Measurements from ENCODE around the gene TPGS1.

TPGS1 gene

DNA sequence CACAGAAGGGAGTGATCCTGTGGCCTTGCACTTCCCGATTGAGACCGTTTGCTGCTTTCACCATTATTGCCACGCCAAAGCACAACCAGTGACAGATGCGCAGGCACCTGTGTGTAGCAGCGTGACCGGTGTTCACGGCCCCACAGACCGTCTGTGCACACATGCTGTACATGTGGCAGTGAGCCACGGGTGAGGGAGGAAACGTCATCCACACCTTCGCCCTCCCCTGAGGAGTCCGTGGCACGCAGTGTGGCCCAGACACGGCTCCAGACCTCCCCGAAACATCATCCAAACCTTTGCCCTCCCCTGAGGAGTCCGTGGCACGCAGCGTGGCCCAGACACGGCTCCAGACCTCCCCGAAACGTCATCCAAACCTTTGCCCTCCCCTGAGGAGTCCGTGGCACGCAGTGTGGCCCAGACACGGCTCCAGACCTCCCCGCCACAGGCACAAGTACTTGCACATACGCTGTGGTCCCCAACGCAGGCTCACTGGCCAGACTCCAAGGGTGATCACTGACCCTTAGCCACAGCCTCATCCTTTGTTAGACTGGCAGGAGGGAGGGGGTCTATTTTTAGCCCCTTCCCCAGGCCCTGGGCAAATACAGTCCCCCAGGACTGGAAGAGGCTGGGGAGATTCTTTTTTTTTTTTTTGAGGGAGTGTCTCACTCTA is 38.6 kb upstream of the TPGS1 start:
- H2BK120ac ChIP-seq (ENCODE audit: insufficient read depth, low read length, poor library complexity), result no peak overlapping the region
- no peak overlapping the region for H4K8ac ChIP-seq (ENCODE audit: low read depth, low read length)
- no peak overlapping the region for H2BK5ac ChIP-seq (ENCODE audit: low read depth, low read length, poor library complexity)
- H3K14ac ChIP-seq (ENCODE audit: low read length), result no peak overlapping the region
- DNase-seq, result no peak
- no peak overlapping the region for H2BK12ac ChIP-seq (ENCODE audit: low read length)
- no peaks in the 10 kb centered on the region for H3K36me3 ChIP-seq (ENCODE audit: control insufficient read depth in 1 of 2, insufficient read depth in 2 of 2, low read length in 2 of 2)
- peaks cover 10% of the 10 kb centered on the region for H3K9me3 ChIP-seq (ENCODE audit: insufficient read depth, low read depth, low read length)
- no peak overlapping the region for H3K4ac ChIP-seq (ENCODE audit: low read depth, low read length)
- no peak overlapping the region for H2AK5ac ChIP-seq (ENCODE audit: low read length)
- H4K91ac ChIP-seq (ENCODE audit: low read depth, low read length), result no peak overlapping the region
- no peak overlapping the region for H3K9ac ChIP-seq (ENCODE audit: low read length)
- H3K4me1 ChIP-seq (ENCODE audit: control insufficient read depth in 1 of 2, insufficient read depth in 2 of 2, low read length in 2 of 2), result no peaks in the 10 kb centered on the region
- H2AFZ ChIP-seq (ENCODE audit: insufficient read depth, low read length, poor library complexity), result no peak overlapping the region
- H4K12ac ChIP-seq (ENCODE audit: low read depth, low read length), result no peak overlapping the region
- H3K4me3 ChIP-seq (ENCODE audit: low read depth, low read length), result no peak overlapping the region
- no peaks in the 10 kb centered on the region for H3K27me3 ChIP-seq (ENCODE audit: insufficient read depth, low read length)
- no peak overlapping the region for H3K23ac ChIP-seq (ENCODE audit: low read length)
- H3K79me2 ChIP-seq (ENCODE audit: control insufficient read depth, insufficient read depth, low read length, poor library complexity), result no peaks in the 10 kb centered on the region
- WGBS (ENCODE audit: extremely low coverage, insufficient coverage, insufficient read length), result no CpG with 5 or more reads among the region's 27 CpGs
- no peak overlapping the region for H3K4me2 ChIP-seq (ENCODE audit: low read length)
- H3K27ac ChIP-seq (ENCODE audit: low read depth, low read length), result no peak overlapping the region
- H3K79me1 ChIP-seq (ENCODE audit: low read length), result no peaks in the 10 kb centered on the region
- no peak overlapping the region for H3K18ac ChIP-seq (ENCODE audit: low read length)

- no CpG with 5 or more reads among the region's 7 CpGs for WGBS (ENCODE audit: extremely low coverage, insufficient coverage, insufficient read length)
- Histone ChIP-seq H3K36me3 (ENCODE audit: control insufficient read depth in 1 of 2, insufficient read depth in 2 of 2, low read length in 2 of 2) (no peaks in the 10 kb centered on the region), H3K4me1 (ENCODE audit: control insufficient read depth in 1 of 2, insufficient read depth in 2 of 2, low read length in 2 of 2) (no peaks in the 10 kb centered on the region), H2AK5ac (ENCODE audit: low read length) (no peak overlapping the region), H4K91ac (ENCODE audit: low read depth, low read length) (no peak overlapping the region), H4K12ac (ENCODE audit: low read depth, low read length) (no peak overlapping the region), H3K18ac (ENCODE audit: low read length) (no peak overlapping the region), H3K9ac (ENCODE audit: low read length) (no peak overlapping the region), H3K4me3 (ENCODE audit: low read depth, low read length) (no peak overlapping the region), H2AFZ (ENCODE audit: insufficient read depth, low read length, poor library complexity) (no peak overlapping the region), H3K9me3 (ENCODE audit: insufficient read depth, low read depth, low read length) (peaks cover 10% of the 10 kb centered on the region), H3K27me3 (ENCODE audit: insufficient read depth, low read length) (no peaks in the 10 kb centered on the region), H3K79me2 (ENCODE audit: control insufficient read depth, insufficient read depth, low read length, poor library complexity) (no peaks in the 10 kb centered on the region), H2BK12ac (ENCODE audit: low read length) (no peak overlapping the region), H4K8ac (ENCODE audit: low read depth, low read length) (no peak overlapping the region), H2BK120ac (ENCODE audit: insufficient read depth, low read length, poor library complexity) (no peak overlapping the region), H3K14ac (ENCODE audit: low read length) (no peak overlapping the region), H3K79me1 (ENCODE audit: low read length) (no peaks in the 10 kb centered on the region), H3K23ac (ENCODE audit: low read length) (no peak overlapping the region), H3K4me2 (ENCODE audit: low read length) (no peak overlapping the region), H2BK5ac (ENCODE audit: low read depth, low read length, poor library complexity) (no peak overlapping the region), H3K27ac (ENCODE audit: low read depth, low read length) (no peak overlapping the region), H3K4ac (ENCODE audit: low read depth, low read length) (no peak overlapping the region)
- DNase-seq, result no peak
These were observed 37.5 kb upstream of the TPGS1 start for GRCh38 chr19:469833-470232.

DNA sequence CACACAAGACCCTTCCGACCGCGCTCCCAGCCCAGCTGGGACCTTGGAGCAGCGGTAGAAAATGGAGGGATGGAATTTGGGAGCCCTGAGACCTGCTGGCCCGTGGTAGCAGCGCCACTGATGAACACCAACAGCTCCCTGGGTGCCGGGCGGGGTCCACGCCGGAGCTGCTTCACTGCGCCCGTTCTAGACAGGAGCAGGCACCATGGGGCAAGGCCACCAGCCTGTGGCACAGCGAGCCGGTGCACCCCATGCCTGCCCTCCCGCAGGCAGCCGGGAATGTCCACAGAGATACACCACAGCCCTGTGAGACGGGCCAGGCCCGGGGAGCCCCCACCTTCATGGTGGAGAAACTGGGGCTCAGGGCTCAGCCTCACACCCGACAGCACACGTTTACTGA is 36.6 kb upstream of the TPGS1 start:
- no peak overlapping the region for H3K9ac ChIP-seq (ENCODE audit: low read length)
- H2BK5ac ChIP-seq (ENCODE audit: low read depth, low read length, poor library complexity), result no peak overlapping the region
- no CpG with 5 or more reads among the region's 20 CpGs for WGBS (ENCODE audit: extremely low coverage, insufficient coverage, insufficient read length)
- H2AK5ac ChIP-seq (ENCODE audit: low read length), result no peak overlapping the region
- no peak overlapping the region for H2AFZ ChIP-seq (ENCODE audit: insufficient read depth, low read length, poor library complexity)
- H4K8ac ChIP-seq (ENCODE audit: low read depth, low read length), result no peak overlapping the region
- DNase-seq, result no peak
- no peak overlapping the region for H3K18ac ChIP-seq (ENCODE audit: low read length)
- no peaks in the 10 kb centered on the region for H3K4me1 ChIP-seq (ENCODE audit: control insufficient read depth in 1 of 2, insufficient read depth in 2 of 2, low read length in 2 of 2)
- no peak overlapping the region for H3K27ac ChIP-seq (ENCODE audit: low read depth, low read length)
- H3K4me2 ChIP-seq (ENCODE audit: low read length), result no peak overlapping the region
- no peaks in the 10 kb centered on the region for H3K79me2 ChIP-seq (ENCODE audit: control insufficient read depth, insufficient read depth, low read length, poor library complexity)
- H2BK120ac ChIP-seq (ENCODE audit: insufficient read depth, low read length, poor library complexity), result no peak overlapping the region
- no peak overlapping the region for H3K14ac ChIP-seq (ENCODE audit: low read length)
- no peak overlapping the region for H4K12ac ChIP-seq (ENCODE audit: low read depth, low read length)
- H2BK12ac ChIP-seq (ENCODE audit: low read length), result no peak overlapping the region
- no peak overlapping the region for H4K91ac ChIP-seq (ENCODE audit: low read depth, low read length)
- no peaks in the 10 kb centered on the region for H3K79me1 ChIP-seq (ENCODE audit: low read length)
- no peak overlapping the region for H3K4ac ChIP-seq (ENCODE audit: low read depth, low read length)
- no peaks in the 10 kb centered on the region for H3K36me3 ChIP-seq (ENCODE audit: control insufficient read depth in 1 of 2, insufficient read depth in 2 of 2, low read length in 2 of 2)
- H3K9me3 ChIP-seq (ENCODE audit: insufficient read depth, low read depth, low read length), result peaks cover 5% of the 10 kb centered on the region
- H3K27me3 ChIP-seq (ENCODE audit: insufficient read depth, low read length), result no peaks in the 10 kb centered on the region
- no peak overlapping the region for H3K4me3 ChIP-seq (ENCODE audit: low read depth, low read length)
- H3K23ac ChIP-seq (ENCODE audit: low read length), result no peak overlapping the region

DNA sequence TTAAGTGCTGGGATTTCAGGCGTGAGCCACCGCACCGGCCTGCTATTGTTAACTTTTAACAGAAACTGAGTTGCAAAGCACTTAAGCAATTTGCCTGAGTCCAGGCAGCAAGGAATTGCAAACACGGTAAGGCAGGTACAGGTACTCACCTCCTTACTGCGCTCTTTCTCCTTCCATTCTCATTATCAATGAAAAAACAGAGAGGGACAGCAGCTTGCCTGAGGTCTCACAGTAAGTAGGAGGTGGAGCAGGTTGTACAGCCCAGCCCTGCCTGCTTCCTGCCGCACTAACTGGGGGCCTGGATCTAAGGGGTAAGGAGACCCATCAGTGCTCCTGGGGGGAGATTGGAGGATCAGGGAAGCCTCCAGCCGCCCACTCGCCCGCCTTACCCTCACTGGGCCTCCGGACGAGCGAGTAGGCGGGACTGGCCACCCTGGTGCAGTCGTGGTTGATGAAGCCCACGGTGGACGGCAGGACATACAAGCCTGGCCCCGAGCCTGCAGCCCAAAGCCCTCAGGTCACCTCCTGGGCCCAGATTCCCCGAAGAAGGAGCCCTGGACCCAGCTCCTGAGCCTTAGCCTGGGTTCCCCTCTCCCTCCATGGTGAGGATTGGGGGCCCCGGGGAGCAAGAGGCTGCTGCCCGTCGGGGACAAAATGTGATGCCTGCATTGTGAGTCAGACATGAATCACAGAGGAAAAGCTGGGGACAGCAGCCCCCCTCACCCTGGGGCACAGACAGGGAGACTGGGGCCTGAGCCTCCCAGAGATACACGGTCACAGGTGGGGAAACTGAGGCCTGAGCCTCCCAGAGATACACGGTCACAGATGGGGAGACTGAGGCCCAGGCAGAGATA is 35.1 kb upstream of the TPGS1 start:
- H3K27me3 ChIP-seq (ENCODE audit: insufficient read depth, low read length), result no peaks in the 10 kb centered on the region
- no CpG with 5 or more reads among the region's 23 CpGs for WGBS (ENCODE audit: extremely low coverage, insufficient coverage, insufficient read length)

More for the DNA sequence above, 35.1 kb upstream of the TPGS1 start:
- Histone ChIP-seq H3K4ac (ENCODE audit: low read depth, low read length) (no peak overlapping the region), H3K9ac (ENCODE audit: low read length) (no peak overlapping the region), H3K14ac (ENCODE audit: low read length) (no peak overlapping the region), H3K4me1 (ENCODE audit: control insufficient read depth in 1 of 2, insufficient read depth in 2 of 2, low read length in 2 of 2) (no peaks in the 10 kb centered on the region), H2BK120ac (ENCODE audit: insufficient read depth, low read length, poor library complexity) (no peak overlapping the region), H3K4me2 (ENCODE audit: low read length) (no peak overlapping the region), H4K8ac (ENCODE audit: low read depth, low read length) (no peak overlapping the region), H3K18ac (ENCODE audit: low read length) (no peak overlapping the region), H3K36me3 (ENCODE audit: control insufficient read depth in 1 of 2, insufficient read depth in 2 of 2, low read length in 2 of 2) (no peaks in the 10 kb centered on the region), H3K4me3 (ENCODE audit: low read depth, low read length) (no peak overlapping the region), H3K79me2 (ENCODE audit: control insufficient read depth, insufficient read depth, low read length, poor library complexity) (no peaks in the 10 kb centered on the region), H3K23ac (ENCODE audit: low read length) (no peak overlapping the region), H3K27ac (ENCODE audit: low read depth, low read length) (no peak overlapping the region), H2AK5ac (ENCODE audit: low read length) (no peak overlapping the region), H4K91ac (ENCODE audit: low read depth, low read length) (no peak overlapping the region), H2AFZ (ENCODE audit: insufficient read depth, low read length, poor library complexity) (no peak overlapping the region), H3K9me3 (ENCODE audit: insufficient read depth, low read depth, low read length) (peaks cover 4% of the 10 kb centered on the region), H3K79me1 (ENCODE audit: low read length) (no peaks in the 10 kb centered on the region), H4K12ac (ENCODE audit: low read depth, low read length) (no peak overlapping the region), H2BK12ac (ENCODE audit: low read length) (no peak overlapping the region), H2BK5ac (ENCODE audit: low read depth, low read length, poor library complexity) (no peak overlapping the region)
- no peak for DNase-seq
